ENCODE measurements around the gene SBF2.
A peak's percentile ranks its signal among the peaks of the same experiment; 100 is the strongest.
"Not testable (repeated sequence)": the region's sequence is repeated elsewhere in the genome, so short reads cannot be mapped to it uniquely, and the experiment has no call there.

Gene SBF2

GRCh38 chr11:9758637-9759518 lies 535.1 kb downstream of the SBF2 start:
- peak; percentile 87 for DNase-seq

- peak; percentile 98 for DNase-seq
Observed at GRCh38 chr11:9757809-9758636, 536.0 kb downstream of the SBF2 start.

GRCh38 chr11:9756878-9757277 lies 537.1 kb downstream of the SBF2 start:
- DNase-seq = no peak

GRCh38 chr11:9756461-9756860 lies 537.6 kb downstream of the SBF2 start:
- DNase-seq = no peak

GRCh38 chr11:9755561-9756185 lies 538.3 kb downstream of the SBF2 start:
- DNase-seq = no peak

- DNase-seq = no peak
Observed at GRCh38 chr11:9754010-9754471, 540.0 kb downstream of the SBF2 start.

GRCh38 chr11:9753021-9753420 lies 541.0 kb downstream of the SBF2 start:
- no peak for DNase-seq

- DNase-seq = no peak
Observed at GRCh38 chr11:9752091-9752490, 541.9 kb downstream of the SBF2 start.

GRCh38 chr11:9750551-9750950 lies 543.5 kb downstream of the SBF2 start:
- DNase-seq = no peak

GRCh38 chr11:9748361-9748970 lies 545.6 kb downstream of the SBF2 start:
- peak; percentile 77 for DNase-seq

- DNase-seq = no peak
Observed at GRCh38 chr11:9747828-9748227, 546.2 kb downstream of the SBF2 start.

GRCh38 chr11:9747229-9747628 lies 546.8 kb downstream of the SBF2 start:
- no peak for DNase-seq

- no peak for DNase-seq
Observed at GRCh38 chr11:9745411-9746211, 548.4 kb downstream of the SBF2 start.

- DNase-seq = not testable (repeated sequence)
Observed at GRCh38 chr11:9743512-9743911, 550.5 kb downstream of the SBF2 start.

- DNase-seq = no peak
Observed at GRCh38 chr11:9741260-9741659, 552.8 kb downstream of the SBF2 start.

GRCh38 chr11:9740202-9740883 lies 553.7 kb downstream of the SBF2 start:
- no peak for DNase-seq

- DNase-seq = no peak
Observed at GRCh38 chr11:9739123-9739900, 554.7 kb downstream of the SBF2 start.

GRCh38 chr11:9738707-9739106 lies 555.3 kb downstream of the SBF2 start:
- DNase-seq = no peak

- DNase-seq = no peak
Observed at GRCh38 chr11:9738116-9738515, 555.9 kb downstream of the SBF2 start.

GRCh38 chr11:9736365-9736764 lies 557.7 kb downstream of the SBF2 start:
- no peak for DNase-seq

- no peak for DNase-seq
Observed at GRCh38 chr11:9735919-9736318, 558.1 kb downstream of the SBF2 start.
